Germinal center (tissue), 1 donor: ENCODE data around the gene ASCL1.

Experiments
- DNase-seq: peaks from one replicate; pipeline ENCODE4 v3.0.0; 2012; ENCODE audit warnings: mixed read lengths, low spot score

The ASCL1 gene

DNA sequence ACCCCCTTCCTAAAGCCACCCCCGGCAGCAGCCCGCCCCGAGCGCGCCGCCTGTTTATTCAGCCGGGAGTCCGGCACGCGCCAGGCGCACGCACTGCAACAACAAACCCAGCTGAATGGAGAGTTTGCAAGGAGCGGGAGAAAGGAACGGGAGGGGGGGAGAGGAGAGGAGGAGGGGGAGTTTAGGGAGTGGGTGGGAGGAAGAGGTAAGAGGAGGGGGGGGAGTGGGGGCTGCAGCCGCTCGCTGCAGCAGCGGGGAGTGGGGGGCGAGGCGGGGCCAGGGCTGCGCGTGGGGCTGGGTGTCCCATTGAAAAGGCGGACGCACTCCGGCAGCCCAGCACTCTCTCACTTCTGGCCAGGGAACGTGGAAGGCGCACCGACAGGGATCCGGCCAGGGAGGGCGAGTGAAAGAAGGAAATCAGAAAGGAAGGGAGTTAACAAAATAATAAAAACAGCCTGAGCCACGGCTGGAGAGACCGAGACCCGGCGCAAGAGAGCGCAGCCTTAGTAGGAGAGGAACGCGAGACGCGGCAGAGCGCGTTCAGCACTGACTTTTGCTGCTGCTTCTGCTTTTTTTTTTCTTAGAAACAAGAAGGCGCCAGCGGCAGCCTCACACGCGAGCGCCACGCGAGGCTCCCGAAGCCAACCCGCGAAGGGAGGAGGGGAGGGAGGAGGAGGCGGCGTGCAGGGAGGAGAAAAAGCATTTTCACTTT lies at the start of gene ASCL1:
TSS of gene ASCL1 (plus strand) at position 336 of the 712 bp plus-strand sequence. CDS start 571 bp downstream, outside the sequence.
- no peak for DNase-seq

DNA sequence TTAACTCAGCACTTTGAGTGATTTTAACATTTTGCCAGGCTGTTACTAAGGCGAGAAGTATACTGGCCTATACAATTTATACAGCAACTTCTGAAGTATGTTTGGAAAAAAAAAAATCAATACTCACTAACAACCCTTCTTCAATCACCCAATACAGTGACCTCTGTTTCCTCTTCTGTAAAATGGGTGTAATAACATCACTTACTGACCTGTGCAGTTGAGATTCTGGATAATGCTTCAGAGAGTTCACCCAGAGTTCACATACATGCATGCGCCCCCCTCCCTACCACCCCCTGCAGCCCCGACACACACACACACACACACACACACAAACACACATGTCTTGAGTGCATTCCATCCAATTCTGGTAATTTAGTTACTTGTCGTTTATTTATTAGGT lies 49.6 kb upstream of the ASCL1 start:
- no peak for DNase-seq

DNA sequence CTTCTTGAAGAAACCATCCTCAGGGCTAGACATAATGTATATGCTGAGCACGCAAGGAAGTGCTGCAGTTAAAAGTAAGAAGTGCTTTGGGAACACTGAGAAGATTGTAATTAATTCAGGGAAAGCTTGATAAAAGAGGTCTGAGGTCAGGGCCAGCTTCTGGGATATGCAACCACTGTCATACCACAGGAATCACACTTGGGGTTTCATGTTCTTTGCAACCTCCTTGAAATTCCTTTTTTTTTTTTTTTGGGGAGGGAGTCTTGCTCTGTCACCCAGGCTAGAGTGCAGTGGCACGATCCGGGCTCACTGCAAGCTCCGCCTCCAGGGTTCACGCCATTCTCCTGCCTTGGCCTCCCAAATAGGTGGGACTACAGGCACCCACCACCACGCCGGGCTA lies 47.3 kb upstream of the ASCL1 start:
- DNase-seq: no peak

DNA sequence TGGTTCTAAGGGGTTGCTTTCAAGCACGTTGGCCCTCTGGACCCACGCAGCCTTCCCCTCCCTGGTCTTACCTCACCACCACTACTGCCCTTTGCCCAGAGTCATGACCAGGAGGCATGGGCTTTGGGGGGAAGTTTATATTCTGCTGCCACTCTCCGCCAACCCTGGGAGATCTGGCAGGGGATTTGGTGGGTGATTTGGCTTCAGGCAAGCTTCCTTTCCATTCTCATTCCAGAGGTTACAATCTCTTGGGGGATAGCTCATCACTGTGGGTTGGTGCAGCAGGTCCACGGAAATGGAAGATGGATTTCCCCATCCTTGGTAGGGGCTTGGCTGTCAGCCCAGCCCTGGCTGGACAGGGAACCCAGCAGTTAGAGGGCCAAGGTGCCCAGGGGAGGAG lies 46.7 kb upstream of the ASCL1 start:
- DNase-seq: no peak

DNA sequence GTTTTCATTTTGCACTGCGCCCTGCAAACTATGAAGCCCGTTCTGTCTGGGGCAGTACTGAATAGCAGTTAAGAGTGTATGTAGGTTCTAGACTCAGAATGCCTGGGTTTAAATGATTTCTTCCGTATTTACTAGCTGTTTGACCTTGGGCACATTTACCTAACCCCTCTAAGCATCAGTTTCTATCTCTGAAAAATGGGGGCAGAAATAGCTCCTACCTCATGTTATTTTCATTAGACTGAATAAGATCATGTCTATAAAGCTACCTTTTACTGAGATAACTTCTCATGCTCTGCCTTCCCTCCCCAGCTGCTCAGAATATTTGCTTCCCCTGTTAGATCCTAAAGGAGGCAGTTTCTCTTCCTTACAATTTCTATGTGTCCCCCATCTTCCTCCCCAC lies 46.2 kb upstream of the ASCL1 start:
- DNase-seq: no peak

DNA sequence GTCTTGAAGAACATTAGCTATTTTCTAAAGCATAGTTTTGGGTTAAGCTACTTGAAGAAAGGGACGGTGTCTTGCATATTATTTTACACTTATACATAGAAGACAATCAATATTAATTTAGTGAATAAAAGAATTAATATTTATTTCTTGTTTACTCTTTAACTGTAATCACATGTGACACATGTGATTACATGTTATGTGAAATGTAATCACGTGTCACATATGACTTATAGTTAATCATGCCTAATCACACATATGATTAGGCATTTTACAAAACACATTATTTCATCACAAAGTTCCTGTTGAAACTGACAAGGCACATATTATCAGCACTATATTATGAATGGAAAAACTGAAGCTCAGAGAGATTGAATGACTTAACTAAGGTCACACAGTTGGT lies 45.2 kb upstream of the ASCL1 start:
- no peak for DNase-seq

DNA sequence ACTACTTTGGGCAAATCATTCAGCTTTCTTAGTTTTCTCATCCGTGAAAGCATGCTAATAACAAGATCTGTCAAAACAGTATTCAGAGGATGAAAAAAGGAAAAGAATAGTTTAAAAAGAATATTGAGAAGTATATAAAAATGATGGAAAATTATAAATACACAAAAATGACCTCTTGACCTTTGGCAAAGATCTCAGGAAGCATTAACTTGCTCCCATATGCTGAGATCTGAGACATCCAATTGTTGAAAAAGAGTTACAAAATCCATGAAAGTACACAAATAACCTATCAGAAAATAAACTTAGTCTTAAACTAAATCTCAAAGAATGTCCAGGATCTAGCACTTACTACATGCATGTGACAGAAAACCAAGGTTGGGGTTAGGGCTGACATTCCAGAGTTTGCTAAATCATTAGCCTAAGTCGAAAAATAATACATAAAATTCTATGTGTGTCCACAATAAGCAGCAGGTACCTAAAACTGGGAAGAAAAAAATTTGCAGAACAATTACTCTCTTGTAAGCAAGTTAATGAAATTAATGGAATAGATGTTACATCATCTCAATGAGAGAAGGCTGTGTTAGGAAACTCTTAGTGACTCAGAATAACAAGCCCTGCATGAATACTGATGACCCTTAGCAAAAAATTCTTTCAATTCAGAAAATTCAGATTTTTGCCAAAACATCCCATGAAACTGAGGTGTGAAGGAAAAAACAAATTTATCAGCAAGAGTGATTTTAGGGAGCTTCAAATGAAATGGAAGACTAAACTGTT lies 43.8 kb upstream of the ASCL1 start:
- DNase-seq: no peak

DNA sequence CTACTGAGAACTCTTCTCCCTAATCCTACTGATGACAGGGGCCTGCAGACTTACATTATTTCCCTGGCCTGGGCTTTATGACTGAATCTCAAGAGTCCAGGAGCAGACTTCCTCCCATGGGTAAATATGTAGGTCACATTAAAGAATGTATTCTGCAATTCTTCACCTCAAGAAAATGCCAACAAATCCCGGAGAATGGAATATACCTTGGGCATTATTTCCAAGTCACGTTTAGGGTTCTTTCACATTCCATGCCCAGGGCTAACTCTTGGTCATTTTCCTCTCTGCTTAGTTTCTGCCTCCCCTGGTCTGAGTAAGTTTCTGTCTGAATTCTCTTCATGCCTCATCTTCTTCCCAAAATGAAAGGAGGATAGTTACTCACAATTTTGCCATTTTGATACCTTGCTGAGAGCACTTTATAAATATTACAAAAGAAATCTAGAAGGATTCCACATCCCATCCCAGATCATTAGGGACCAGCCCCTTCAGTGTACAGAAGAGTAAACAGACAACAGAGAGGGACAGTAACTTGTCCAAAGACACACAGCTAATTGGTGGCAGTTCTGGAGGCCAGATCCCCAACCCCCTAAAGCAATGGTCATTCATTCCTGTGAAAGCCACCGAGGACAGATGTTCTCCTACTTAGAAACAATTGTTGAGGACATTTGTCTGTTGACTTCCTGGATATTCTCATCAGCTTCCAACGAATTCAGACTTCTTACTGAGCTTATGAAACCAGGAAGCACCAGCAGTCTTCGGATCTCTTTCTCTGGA lies 41.0 kb upstream of the ASCL1 start:
- no peak for DNase-seq

DNA sequence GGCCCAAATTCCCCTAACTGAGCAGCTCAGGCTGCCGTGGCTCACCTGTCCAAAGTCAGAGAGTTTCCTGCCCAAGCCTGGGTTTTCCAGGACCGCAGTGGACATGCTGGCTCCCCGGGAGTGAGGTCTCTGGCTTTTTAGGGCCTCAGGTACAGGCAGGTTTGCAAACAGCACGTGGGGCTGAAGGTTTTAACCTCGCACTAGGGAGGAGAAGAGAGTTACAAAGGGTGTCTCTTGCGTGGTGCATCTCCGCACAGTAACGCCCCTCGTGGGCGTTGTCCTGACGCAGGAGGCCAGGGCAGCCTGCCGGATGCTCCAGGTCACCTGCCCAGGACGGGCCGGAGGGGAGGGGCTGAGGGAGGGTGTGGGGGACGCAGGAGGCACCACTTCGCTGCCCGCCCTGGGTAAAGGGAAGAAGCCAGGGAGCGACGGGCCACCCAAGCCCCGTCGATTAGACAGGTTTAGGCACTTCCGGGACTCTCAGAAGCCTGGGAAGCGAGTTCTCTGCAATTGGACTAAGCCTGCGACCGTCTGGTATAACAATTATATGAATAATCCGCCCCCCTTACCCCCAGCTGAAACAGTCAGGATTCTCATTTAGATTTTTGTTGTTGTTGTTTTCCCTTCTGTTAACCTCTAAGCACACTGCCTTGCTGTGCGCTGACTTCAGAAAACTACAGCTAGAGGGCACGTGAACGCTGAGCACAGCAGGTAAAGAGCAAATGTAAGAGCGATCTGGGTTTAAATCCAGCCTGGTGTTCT lies 40.3 kb upstream of the ASCL1 start, which contains the start of gene PAH:
TSS of gene PAH (minus strand) at position 219 of the 762 bp plus-strand sequence. CDS start at position 105, 114 bp downstream.
- peak; percentile 10 for DNase-seq

DNA sequence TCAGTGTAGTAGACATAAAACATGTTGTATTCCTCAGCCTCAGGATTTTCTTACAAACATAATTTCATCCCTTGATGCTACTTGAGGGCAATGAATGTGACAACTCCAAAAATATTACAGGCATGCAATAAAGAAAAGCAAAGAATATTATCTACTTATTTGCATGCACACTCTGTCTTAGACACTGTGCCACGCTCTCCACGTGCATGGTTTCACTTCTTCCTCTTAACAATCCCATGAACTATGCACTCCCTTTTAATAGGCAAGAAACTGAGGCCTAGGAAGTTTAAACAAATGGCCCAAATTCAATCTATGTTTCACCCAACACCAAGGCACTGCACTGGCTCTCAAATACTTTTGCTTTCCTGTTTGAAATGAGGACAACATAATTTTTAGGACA lies 38.6 kb upstream of the ASCL1 start:
- no peak for DNase-seq

DNA sequence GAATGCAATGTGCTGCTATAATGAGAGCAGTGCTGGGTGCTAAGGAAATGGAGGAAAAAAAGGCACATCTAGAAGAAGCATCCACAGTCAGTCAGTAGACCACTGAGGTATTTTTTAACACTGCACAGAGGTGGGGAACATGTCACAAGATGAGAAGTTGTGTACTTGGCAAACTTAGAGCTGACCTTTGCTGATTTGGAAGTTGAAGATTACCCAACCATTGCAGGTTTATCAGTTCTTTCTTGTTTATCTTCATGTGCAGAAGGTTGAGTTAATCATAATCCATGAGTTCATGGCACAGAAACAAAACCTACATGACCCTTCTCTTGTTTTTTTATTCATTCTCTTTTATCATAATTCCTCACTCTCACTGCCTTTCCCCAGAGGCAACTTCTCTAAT lies 37.2 kb upstream of the ASCL1 start:
- DNase-seq: no peak

DNA sequence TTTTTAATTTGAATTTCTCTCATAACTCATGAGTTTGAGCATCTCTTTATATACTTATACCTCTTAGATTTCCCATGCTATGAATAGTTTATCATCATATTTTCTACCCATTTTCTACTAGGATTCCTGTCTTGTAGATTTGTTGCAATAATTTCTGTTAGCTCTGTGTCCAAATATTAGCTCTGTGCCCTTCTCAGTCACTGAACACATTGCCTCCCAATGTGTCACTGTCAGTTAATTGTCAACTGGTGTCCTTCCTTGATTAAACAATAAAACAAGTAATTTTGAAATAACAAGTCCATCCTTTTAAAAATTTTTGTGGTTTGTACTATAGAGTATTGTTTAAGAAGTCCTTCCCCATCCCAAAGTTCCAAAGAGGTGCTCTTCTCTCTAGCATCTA lies 36.2 kb upstream of the ASCL1 start:
- no peak for DNase-seq

DNA sequence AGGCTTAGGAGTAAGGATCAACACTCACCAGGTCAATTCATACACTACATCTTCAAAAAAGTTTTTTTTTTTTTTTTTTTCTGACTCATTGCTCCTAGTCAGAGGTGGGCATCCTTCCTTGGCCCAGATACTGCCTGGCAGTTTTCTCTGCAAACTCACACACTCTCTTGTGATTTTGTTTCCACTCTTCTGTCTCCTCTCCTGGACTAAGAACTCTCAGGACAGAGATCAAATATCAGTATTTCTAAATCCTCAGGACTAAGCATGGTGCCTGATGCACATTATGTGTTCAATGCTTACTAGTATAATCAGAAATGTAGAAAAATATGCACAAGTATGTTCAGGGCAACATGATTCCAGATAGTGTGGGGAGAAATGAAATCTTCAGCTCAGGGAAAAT lies 30.3 kb upstream of the ASCL1 start:
- DNase-seq: no peak

DNA sequence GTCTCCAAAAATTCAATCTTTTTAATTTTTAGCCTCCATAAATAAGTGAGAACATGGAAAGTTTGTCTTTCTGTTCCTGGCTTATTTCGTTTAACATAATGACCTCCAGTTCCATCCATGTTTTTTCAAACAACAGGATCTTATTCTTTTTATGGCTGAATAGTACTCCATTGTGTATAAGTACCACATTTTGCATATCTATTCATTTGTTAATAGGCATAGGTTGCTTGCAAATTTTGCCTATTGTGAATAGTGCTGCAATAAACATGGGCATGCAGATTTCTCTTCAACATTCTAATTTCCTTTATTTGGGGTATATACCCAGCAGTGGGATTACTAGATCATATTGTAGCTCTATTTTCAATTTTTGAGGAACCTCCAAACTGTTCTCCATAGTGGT lies 24.3 kb upstream of the ASCL1 start:
- no peak for DNase-seq

DNA sequence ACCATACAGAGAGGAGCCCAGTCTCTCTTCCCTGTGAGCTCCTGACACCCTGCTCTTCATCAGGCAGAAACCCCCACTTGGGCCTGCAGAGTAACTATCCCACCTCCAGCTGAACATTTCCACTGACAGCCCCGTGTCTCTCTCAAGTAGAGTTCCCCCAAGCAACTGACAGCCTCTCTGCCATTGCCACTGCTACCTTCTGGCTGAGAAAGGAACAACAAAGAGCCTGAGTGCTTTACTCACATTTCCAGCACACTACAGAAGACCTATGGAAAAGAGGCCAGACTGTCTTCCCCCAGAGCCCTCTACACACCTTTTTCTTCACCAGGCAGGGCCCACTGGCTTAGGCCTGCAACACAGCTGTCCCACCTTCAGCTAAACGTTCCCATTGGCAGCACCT lies 18.4 kb upstream of the ASCL1 start:
- no peak for DNase-seq

DNA sequence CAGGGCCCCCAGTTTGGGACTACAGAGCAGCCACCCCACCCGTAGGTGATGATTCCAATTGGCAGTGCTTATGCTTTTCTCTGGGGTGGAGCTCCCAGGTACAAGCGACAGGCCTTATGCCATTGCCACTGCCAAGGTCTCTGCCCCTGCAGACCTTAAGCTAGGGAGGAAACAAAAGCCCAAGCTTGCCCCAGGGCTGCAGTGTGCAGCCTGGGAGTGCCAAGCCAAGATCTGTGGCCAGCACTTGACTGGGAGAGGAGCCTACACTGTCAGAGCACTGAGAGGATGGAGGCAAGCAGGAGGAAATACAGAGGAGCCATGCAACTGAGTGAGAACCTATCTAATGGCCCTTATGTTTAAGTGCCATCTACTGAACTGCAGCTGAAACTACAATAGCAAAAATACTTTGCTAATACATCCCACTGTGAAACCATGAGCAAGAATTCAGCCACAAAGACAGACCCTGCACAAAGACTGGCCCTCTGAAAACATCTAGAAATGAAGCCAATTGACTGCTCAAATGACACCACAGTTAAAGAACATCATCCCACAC lies 17.7 kb upstream of the ASCL1 start:
- no peak for DNase-seq

DNA sequence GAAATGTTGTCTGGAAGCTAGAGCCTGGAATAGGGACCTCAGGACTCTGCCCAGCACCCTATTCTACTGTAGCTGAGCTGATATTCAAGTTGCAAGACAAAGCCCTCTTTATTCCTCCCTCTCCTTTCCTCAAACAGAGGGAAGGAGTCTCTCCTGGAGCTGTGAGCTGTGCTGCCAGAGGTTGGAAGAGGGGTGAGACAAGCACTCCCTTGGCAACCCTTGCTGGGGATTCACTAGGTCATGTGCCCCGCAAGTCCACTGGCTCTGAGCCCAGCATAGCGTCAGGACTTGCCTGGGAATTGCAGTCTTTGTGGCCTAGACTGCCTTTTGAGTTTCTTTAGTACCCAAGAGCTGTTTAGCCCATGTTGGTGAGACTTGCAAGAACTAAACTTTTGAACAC lies 11.4 kb upstream of the ASCL1 start:
- no peak for DNase-seq

DNA sequence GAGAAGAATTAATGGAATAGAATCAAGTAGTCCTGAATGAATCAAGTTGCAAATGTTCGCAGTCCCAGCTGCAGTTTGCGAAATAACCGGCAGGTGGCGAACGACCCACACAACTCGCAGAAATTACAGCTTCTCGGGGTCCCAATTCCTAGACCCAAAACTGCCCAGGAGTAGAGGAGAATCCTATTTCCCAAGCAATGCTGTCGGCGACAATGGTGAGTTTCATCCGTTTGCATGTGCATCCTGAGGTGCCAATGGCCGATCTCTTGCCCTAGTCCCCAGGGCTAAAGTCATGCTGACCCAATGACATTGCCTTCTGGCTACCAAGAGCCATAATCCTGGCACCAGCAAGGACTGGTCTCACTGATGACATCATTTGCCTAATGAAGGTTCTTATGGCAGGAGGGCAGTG lies 8.5 kb upstream of the ASCL1 start:
- DNase-seq: peak; percentile 45

DNA sequence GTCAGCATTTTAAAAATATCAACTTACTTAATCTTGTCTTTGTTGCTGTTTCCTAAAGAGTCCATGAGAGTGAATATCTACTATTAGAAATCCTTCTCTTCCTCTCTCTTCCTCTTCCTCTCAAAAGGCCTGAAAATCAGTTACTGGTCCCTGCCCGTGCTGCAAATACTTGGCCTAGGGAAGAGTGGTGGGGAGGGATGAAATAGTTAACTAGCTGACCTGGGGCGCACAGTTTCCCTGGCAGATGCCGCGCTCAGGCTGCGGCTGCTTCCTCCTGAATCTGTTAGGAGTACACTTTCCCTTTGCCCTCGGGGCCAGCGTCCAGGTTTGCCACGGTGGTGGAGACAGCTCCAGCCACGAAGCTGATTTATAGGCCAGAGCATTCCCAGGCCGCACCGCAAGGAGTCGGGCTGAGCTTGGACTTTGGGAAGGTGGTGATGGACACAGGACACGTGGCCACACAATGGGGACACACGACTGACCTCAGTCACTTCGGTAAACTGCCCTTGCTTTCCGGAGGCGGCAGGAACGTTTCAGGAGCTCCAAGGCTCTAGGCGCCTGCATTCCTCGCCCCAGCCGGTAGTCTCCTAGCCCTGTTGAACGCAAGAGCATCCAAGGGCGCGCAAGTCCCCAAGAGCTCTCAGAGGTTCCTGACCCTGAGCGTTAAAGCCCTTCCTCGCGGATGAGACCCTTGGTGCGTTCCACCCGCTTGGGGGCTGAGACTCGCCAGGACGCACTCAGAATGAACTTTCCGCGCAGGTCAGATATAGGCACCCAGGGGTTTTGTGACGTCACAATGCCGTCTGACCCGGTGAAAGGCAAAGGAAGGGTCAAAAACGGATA lies 7.1 kb upstream of the ASCL1 start:
- DNase-seq: no peak

DNA sequence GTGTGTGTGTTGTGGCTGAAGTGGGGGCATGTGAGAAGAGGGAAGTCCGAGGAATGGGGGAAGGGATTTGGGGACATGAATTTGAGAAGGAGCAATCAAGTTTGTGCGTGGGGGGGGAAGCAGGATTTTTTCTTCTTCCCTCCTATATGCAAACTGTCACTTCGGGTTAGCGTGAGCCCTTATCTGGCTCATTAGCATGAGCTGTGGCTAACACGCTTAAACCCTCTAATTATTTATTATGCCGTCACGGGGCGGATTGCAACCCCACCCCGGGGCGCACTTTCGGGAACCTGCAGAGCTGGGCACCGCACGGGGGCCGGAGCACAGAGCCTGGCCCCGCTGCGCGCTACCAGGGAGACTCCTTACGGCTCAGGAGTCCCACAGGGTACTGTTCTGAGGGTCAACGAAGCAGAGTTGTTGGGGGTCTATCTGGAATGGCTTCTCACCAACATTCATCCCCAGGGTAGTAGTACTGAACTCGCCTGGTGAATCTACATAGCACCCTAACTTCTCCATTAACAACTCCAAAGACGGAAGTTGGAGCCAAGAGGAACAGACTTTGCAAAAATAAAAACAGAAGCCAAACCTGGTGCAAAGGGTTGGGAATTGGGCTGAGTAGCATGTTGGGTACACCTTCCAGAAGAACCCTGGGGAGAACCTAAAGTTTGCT lies 6.4 kb upstream of the ASCL1 start:
- DNase-seq: no peak
